Epithelial cell of prostate (primary cell): ENCODE measurements around the gene LCE1C.

Experiments used
- DNase-seq: peaks from one replicate; pipeline ENCODE4 v3.0.0-alpha.2; 2011; ENCODE audit warnings: low read depth, low spot score
- H3K27ac ChIP-seq: fragments of 450-650 bp; 2 replicates; pipeline ENCODE4 v1.5.1; 2017; ENCODE audit warnings: mild to moderate bottlenecking

Gene LCE1C

GRCh38 chr1:152806576-152806975 is at the start of gene LCE1C:
TSS of gene LCE1C (minus strand) at chr1:152806651. CDS start at chr1:152805478, 1,173 bp downstream.
- no peak within 1 kb of the TSS for H3K27ac ChIP-seq
- DNase-seq: no peak

DNA sequence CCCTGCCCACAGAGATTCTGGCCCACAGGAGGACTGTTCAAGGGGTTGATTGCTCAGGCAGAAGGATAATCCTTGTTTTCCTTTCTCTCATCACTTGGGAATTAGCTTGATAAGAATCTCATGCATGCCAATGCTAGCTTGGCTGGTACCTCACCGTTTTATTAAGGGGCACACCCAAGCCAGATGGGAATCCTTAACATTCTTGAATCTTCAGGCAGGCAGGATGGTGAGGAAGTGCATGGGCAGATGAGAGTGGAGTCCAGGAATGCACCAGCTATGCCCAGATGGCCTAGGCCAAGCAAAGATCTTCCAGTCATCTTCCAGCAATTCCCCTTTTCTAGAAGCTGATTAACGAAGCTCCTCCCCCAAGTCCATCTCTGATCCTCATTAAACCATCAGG is 49.2 kb upstream of the LCE1C start:
- no peak overlapping the region for H3K27ac ChIP-seq

GRCh38 chr1:152842556-152842955 is 36.1 kb upstream of the LCE1C start, which contains the start of gene LCE6A:
TSS of gene LCE6A (plus strand) at chr1:152842856. CDS start at chr1:152843521, 665 bp downstream.
- no peak within 1 kb of the TSS for H3K27ac ChIP-seq
- DNase-seq: no peak

More for the DNA sequence above, 49.2 kb upstream of the LCE1C start:
- DNase-seq: no peak

DNA sequence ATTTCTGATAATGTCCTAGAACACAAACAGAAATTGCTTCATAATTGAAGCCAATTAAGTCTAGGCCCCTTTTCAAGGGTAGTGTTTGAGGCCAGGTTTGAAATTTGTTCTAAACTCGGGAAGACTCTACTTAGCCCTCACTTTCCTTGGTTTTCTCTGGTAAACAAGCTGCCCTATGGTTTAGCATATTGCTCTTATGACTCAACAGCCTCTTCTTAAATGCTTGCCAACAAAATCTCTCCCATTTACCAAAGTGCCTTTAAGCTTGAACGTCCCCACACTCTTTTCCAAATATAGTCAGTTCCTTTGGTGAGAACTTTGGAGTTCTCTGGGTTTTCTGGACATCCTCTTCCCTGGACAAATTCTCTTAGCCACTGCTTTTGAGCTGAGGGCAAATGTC is 30.4 kb upstream of the LCE1C start:
- no peak overlapping the region for H3K27ac ChIP-seq
- DNase-seq: no peak

DNA sequence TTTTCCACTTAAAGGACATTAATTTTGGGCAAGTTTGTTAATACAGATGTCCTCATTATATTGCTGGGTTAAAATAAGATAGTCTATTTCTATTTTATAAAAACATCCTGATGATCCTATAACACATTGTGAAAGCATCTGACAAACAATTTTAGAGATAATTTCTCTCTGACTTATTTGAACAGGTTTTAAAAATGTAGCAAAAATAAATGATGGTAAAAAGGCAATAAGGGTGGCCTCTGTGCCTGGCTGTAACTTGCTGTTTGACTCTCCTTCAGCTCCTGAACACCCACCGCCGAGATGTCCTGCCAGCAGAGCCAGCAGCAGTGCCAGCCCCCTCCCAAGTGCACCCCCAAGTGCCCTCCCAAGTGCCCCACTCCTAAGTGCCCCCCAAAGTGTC is 20.7 kb upstream of the LCE1C start, which contains the start of gene LCE1A:
Gene LCE1A (plus strand): TSS at position 301 of the 400 bp plus-strand sequence. CDS start 0 bp downstream, at position 301.
- H3K27ac ChIP-seq: no peak within 1 kb of the TSS
- no peak for DNase-seq

GRCh38 chr1:152824964-152825363 is 18.5 kb upstream of the LCE1C start:
- no peak overlapping the region for H3K27ac ChIP-seq
- DNase-seq: peak; percentile 36

GRCh38 chr1:152823294-152823693 is 16.8 kb upstream of the LCE1C start:
- no peak overlapping the region for H3K27ac ChIP-seq
- DNase-seq: no peak

DNA sequence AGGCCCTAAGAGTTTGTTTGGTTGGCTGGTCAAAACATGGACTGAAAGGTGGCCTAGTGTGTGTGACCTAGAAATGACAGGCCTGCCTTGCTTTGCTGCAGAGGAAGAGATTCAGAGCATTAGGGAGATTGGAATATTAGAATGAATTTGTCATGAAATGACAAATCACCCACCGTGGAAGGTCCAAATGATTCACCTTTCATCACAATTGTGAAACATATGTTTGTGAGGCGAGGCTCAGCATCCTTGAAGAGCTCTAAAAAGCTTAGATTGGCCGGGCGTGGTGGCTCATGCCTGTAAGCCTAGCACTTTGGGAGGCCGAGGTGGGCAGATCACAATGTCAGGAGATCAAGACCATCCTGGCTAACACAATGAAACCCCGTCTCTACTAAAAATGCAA is 10.9 kb upstream of the LCE1C start:
- DNase-seq: peak; percentile 1
- H3K27ac ChIP-seq: no peak overlapping the region

- no peak for DNase-seq
- no peak within 1 kb of the TSS for H3K27ac ChIP-seq
These were observed 5.2 kb upstream of the LCE1C start, which contains the start of gene LCE1B for GRCh38 chr1:152811671-152812070. TSS of gene LCE1B (plus strand) at chr1:152811971. CDS start at chr1:152812447, 476 bp downstream.

DNA sequence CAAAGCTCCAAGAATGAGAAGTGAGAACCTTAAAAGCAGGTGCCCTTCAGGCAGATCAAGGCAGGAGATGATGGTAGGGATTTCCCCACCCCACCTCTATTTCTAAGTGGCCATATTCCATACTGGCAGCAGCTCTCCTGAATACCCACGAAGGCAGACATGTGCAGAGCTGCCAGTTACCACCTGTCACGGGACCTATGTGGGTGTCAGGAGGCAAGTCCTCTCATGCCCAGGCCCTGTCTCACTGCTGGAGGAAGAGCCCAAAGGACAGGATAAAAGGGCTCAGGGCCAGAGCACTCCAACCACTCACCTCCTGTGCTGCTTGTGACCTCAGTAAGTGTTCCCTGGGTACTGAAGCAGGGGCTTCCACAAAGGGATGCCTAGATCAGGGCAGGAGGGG is 4.6 kb upstream of the LCE1C start:
- no peak overlapping the region for H3K27ac ChIP-seq
- peak; percentile 31 for DNase-seq

DNA sequence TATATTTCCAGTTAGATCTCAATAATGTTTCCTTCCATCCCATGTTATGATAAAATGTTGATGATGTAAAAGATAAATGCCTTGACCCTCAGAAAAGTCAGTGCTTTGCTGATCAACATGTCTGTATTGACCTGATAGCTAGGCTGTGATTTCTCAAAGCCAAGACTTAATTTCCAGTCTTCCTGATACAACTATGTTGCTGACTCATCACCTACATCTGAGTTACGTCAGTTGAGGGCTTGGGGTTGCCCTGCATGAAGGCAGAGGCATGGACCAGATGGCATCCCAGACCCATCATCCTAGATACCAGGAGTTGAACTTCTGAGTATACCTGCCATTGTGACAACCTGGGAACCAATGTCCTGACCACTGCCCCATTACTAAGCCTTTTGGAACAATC is 5.1 kb downstream of the LCE1C start:
- no peak for DNase-seq
- H3K27ac ChIP-seq: no peak overlapping the region

- no peak within 1 kb of the TSS for H3K27ac ChIP-seq
- DNase-seq: no peak
These were observed 10.0 kb downstream of the LCE1C start, which contains the start of gene LCE1D for GRCh38 chr1:152796421-152796820. TSS of gene LCE1D (plus strand) at chr1:152796721. CDS start at chr1:152797795, 1,074 bp downstream.

- DNase-seq: no peak
- H3K27ac ChIP-seq: no peak overlapping the region
These were observed 10.8 kb downstream of the LCE1C start for GRCh38 chr1:152795686-152796085.

DNA sequence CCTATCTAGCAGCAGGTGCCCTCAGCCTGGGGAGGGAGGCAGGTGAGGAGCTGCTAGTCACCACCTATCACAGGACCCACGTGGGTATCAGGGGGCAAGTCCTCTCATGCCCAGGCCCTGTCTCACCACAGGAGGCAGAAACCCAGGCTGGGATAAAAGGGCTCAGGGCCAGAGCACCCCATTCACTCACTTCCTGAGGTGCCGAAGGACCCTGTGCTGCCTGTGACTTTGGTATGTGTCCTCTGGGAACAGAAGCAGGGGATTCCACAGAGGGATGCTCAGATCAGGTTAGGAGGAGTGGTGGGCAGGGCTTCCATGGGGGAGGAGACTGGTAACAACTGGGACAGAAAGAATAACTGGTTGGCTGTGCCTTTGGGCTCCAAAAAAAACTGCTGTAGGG is 20.4 kb downstream of the LCE1C start, which contains the start of gene LCE1E:
Gene LCE1E (plus strand): TSS at position 181 of the 400 bp plus-strand sequence. CDS start 1,043 bp downstream, outside the sequence.
- no peak within 1 kb of the TSS for H3K27ac ChIP-seq
- DNase-seq: peak; percentile 58

GRCh38 chr1:152783095-152783494 is 23.4 kb downstream of the LCE1C start:
- no peak for DNase-seq
- H3K27ac ChIP-seq: peak overlapping the region; percentile 2

GRCh38 chr1:152777510-152778137 is 28.8 kb downstream of the LCE1C start:
- no peak for DNase-seq
- no peak overlapping the region for H3K27ac ChIP-seq

- no peak for DNase-seq
These were observed 30.1 kb downstream of the LCE1C start for GRCh38 chr1:152776361-152776760.

DNA sequence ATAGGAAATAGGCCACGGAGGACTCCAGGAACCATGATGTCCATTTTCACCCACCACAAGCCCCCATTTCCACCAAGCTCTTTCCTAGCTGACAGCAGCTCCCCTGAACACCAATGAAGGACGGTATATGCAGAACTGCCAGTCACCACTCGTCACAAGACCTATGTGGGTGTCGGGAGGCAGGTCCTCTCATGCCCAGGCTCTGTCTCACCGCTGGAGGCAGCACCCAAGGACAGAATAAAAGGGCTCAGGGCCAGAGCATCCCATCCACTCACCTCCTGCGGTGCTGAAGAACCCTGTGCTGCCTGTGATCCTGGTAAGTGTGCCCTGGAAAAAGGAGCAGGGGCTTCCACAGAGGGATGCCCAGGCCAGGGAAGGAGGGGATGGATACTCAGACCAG is 31.6 kb downstream of the LCE1C start, which contains the start of gene LCE1F:
Gene LCE1F (plus strand): TSS at position 266 of the 400 bp plus-strand sequence. CDS start 1,232 bp downstream, outside the sequence.
- H3K27ac ChIP-seq: no peak within 1 kb of the TSS
- no peak for DNase-seq

More at GRCh38 chr1:152776361-152776760, 30.1 kb downstream of the LCE1C start:
- no peak overlapping the region for H3K27ac ChIP-seq

DNA sequence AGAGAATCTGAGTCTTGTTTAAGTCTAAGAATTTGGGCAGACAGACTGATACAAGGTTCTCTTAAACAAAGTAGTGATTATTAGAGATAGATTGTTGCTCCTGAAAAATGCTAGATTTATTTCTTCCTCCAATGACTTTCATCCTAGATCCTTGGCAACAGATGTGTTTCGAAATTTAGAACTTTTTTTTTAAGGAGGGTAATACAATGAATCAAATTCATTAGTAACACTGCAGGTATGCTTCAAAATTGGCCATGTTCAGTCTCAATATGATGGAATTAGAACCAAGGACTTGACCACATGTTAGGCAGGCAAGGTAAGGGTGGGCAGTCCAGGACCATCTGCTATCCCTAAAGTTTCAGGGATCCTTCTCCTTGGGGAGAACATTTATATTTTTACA is 36.0 kb downstream of the LCE1C start:
- DNase-seq: no peak
- peak overlapping the region; percentile 84 for H3K27ac ChIP-seq

DNA sequence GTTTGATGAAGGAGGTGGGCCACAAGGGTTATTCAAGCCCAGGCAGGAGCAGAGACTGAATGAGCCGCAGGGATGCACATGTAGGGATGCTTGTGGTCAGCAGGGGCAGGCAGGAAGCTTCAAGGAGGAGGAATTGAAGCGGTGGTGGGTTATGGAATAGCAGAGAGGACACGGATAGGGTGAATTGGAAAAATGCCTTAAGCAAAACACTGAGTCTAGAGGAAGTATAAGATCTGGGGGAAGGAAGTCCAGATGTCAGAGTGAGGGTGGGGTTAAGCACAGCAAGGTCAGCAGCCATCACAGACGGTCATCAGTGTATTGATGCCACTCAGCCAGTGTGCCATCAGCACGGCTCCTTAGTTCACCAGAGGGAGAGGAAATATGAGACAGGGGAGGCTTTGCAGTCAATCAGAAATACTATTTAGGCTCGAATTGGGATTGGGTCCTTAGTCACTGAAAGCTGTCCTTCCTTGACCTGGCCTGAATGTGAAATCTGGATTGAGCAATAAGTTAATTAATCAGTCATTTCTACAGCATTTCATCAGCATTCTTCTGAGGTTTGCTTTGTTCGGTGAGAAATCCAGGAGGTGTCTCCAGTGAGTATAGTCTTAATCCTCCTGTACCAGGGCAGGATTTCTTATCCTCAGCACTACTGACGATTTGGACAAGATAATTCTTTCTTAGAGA is 37.5 kb downstream of the LCE1C start:
- no peak for DNase-seq
- peak overlapping the region; percentile 84 for H3K27ac ChIP-seq

- no peak for DNase-seq
- H3K27ac ChIP-seq: peak overlapping the region; percentile 23
These were observed 44.7 kb downstream of the LCE1C start for GRCh38 chr1:152761609-152762213.
